ENCODE results near the gene RLN3. TPM values are rescaled to one million over a fixed set of nuclear protein-coding genes. Genes with fewer than 3 reads are reported as not detected.
A peak's percentile ranks its signal among the peaks of the same experiment; 100 is the strongest.

RLN3 gene
- total RNA-seq, 1 experiment from 2014 or later = not detected

- Histone ChIP-seq H3K4me3 (ENCODE audit: low read depth, low read length, poor library complexity, severe bottlenecking) (no peak overlapping the region), H3K27me3 (replicated peaks; ENCODE audit: insufficient read depth, low read depth, low read length, poor library complexity) (no peaks in the 10 kb centered on the region), H3K4me1 (ENCODE audit: insufficient read depth, low read length, poor library complexity, severe bottlenecking) (peaks cover 12% of the 10 kb centered on the region), H3K9me3 (ENCODE audit: low read depth, low read length, poor library complexity, severe bottlenecking) (no peaks in the 10 kb centered on the region), H3K36me3 (ENCODE audit: insufficient read depth, low read length, poor library complexity, severe bottlenecking) (no peaks in the 10 kb centered on the region), H3K27ac (ENCODE audit: low read depth, low read length, poor library complexity, severe bottlenecking) (no peak overlapping the region)
- intact Hi-C loops (cut with micrococcal nuclease; ENCODE audit: unreplicated experiment) = no loop called here
- no TSS peak for BruUV-seq (replicated peaks)
- ChIA-PET POLR2A (ENCODE audit: low non-redundant PET) (no interaction called here), CTCF (interaction anchor here (0.6 to 1.0 kb wide), 5 partner anchors 10 to 72 kb away, joined by 3 to 7 read pairs (median 3); partner anchors contain the start of gene IL27RA)
- peak; percentile 78 for TF ChIP-seq CTCF (conservative IDR thresholded peaks at IDR 0.05; ENCODE audit: low read depth, low read length)
- no peak for TF ChIP-seq EZH2 (IDR thresholded peaks at IDR 0.05; ENCODE audit: borderline replicate concordance, low read depth, low read length, poor library complexity, severe bottlenecking)
- peak; percentile 34 for DNase-seq (ENCODE audit: low spot score)
Observed at GRCh38 chr19:14059093-14059480, 31.1 kb downstream of the RLN3 start.

GRCh38 chr19:14059652-14060155, 31.8 kb downstream of the RLN3 start:
- BruUV-seq (replicated peaks) = no TSS peak
- Histone ChIP-seq H3K27ac (ENCODE audit: low read depth, low read length, poor library complexity, severe bottlenecking) (no peak overlapping the region), H3K36me3 (ENCODE audit: insufficient read depth, low read length, poor library complexity, severe bottlenecking) (no peaks in the 10 kb centered on the region), H3K4me3 (ENCODE audit: low read depth, low read length, poor library complexity, severe bottlenecking) (no peak overlapping the region), H3K9me3 (ENCODE audit: low read depth, low read length, poor library complexity, severe bottlenecking) (no peaks in the 10 kb centered on the region), H3K27me3 (replicated peaks; ENCODE audit: insufficient read depth, low read depth, low read length, poor library complexity) (no peaks in the 10 kb centered on the region), H3K4me1 (ENCODE audit: insufficient read depth, low read length, poor library complexity, severe bottlenecking) (peaks cover 12% of the 10 kb centered on the region)
- no peak for DNase-seq (ENCODE audit: low spot score)
- ChIA-PET CTCF (interaction anchor here (1.0 kb wide), 1 partner anchor 11 kb away, joined by 3 read pairs; no protein-coding TSS in a partner anchor), POLR2A (ENCODE audit: low non-redundant PET) (no interaction called here)
- TF ChIP-seq EZH2 (IDR thresholded peaks at IDR 0.05; ENCODE audit: borderline replicate concordance, low read depth, low read length, poor library complexity, severe bottlenecking) (no peak), CTCF (conservative IDR thresholded peaks at IDR 0.05; ENCODE audit: low read depth, low read length) (no peak)
- intact Hi-C loops (cut with micrococcal nuclease; ENCODE audit: unreplicated experiment) = no loop called here

GRCh38 chr19:14061081-14061749, 33.3 kb downstream of the RLN3 start:
- CTCF ChIA-PET = interaction anchor here (0.6 to 1.5 kb wide), 2 partner anchors 10 to 12 kb away, joined by 3 to 7 read pairs; no protein-coding TSS in a partner anchor
- H3K27ac ChIP-seq (ENCODE audit: low read depth, low read length, poor library complexity, severe bottlenecking) = no peak overlapping the region
- POLR2A ChIA-PET (ENCODE audit: low non-redundant PET) = interaction anchor here (0.6 kb wide), 1 partner anchor 19 kb away, joined by 3 read pairs; no protein-coding TSS in a partner anchor
- no peaks in the 10 kb centered on the region for H3K27me3 ChIP-seq (replicated peaks; ENCODE audit: insufficient read depth, low read depth, low read length, poor library complexity)
- no peak for TF ChIP-seq EZH2 (IDR thresholded peaks at IDR 0.05; ENCODE audit: borderline replicate concordance, low read depth, low read length, poor library complexity, severe bottlenecking)
- TF ChIP-seq CTCF (conservative IDR thresholded peaks at IDR 0.05; ENCODE audit: low read depth, low read length) = no peak
- H3K9me3 ChIP-seq (ENCODE audit: low read depth, low read length, poor library complexity, severe bottlenecking) = no peaks in the 10 kb centered on the region
- intact Hi-C loops (cut with micrococcal nuclease; ENCODE audit: unreplicated experiment) = no loop called here
- H3K4me3 ChIP-seq (ENCODE audit: low read depth, low read length, poor library complexity, severe bottlenecking) = no peak overlapping the region
- DNase-seq (ENCODE audit: low spot score) = no peak
- peaks cover 12% of the 10 kb centered on the region for H3K4me1 ChIP-seq (ENCODE audit: insufficient read depth, low read length, poor library complexity, severe bottlenecking)
- H3K36me3 ChIP-seq (ENCODE audit: insufficient read depth, low read length, poor library complexity, severe bottlenecking) = no peaks in the 10 kb centered on the region
- BruUV-seq (replicated peaks) = no TSS peak

All from A673 (cell line).